Fibroblast of skin of right biceps (primary cell): ENCODE measurements around the gene ADAMTS12.
"Not testable (repeated sequence)": the region's sequence is repeated elsewhere in the genome, so short reads cannot be mapped to it uniquely, and the experiment has no call there.

Experiments
- DNase-seq: peaks from one replicate; pipeline ENCODE4 v3.0.0-alpha.2; 2013

Gene ADAMTS12

GRCh38 chr5:33563983-33564908, 327.5 kb downstream of the ADAMTS12 start:
- no peak for DNase-seq

- DNase-seq, result no peak
Observed at GRCh38 chr5:33563530-33563929, 328.3 kb downstream of the ADAMTS12 start.

- peak; percentile 8 for DNase-seq
Observed at GRCh38 chr5:33558489-33558888, 333.3 kb downstream of the ADAMTS12 start.

- DNase-seq, result no peak
Observed at GRCh38 chr5:33557605-33558004, 334.2 kb downstream of the ADAMTS12 start.

GRCh38 chr5:33556330-33557328, 335.2 kb downstream of the ADAMTS12 start:
- DNase-seq, result no peak

GRCh38 chr5:33549982-33550567, 341.7 kb downstream of the ADAMTS12 start:
- no peak for DNase-seq

- DNase-seq, result not testable (repeated sequence)
Observed at GRCh38 chr5:33539790-33540189, 352.0 kb downstream of the ADAMTS12 start.

- no peak for DNase-seq
Observed at GRCh38 chr5:33539212-33539611, 352.6 kb downstream of the ADAMTS12 start.

- DNase-seq, result no peak
Observed at GRCh38 chr5:33538201-33538600, 353.6 kb downstream of the ADAMTS12 start.

- no peak for DNase-seq
Observed at GRCh38 chr5:33537240-33537639, 354.6 kb downstream of the ADAMTS12 start.

- DNase-seq, result no peak
Observed at GRCh38 chr5:33536802-33537201, 355.0 kb downstream of the ADAMTS12 start.

GRCh38 chr5:33531824-33532223, 360.0 kb downstream of the ADAMTS12 start:
- no peak for DNase-seq

GRCh38 chr5:33531037-33531298, 360.8 kb downstream of the ADAMTS12 start:
- no peak for DNase-seq

GRCh38 chr5:33530183-33531036, 361.4 kb downstream of the ADAMTS12 start:
- no peak for DNase-seq

GRCh38 chr5:33527696-33528095, 364.1 kb downstream of the ADAMTS12 start:
- DNase-seq, result no peak

- no peak for DNase-seq
Observed at GRCh38 chr5:33526755-33527154, 365.0 kb downstream of the ADAMTS12 start.

GRCh38 chr5:33524476-33524875, 367.3 kb downstream of the ADAMTS12 start:
- peak; percentile 52 for DNase-seq

GRCh38 chr5:33523208-33523771, 368.5 kb downstream of the ADAMTS12 start:
- no peak for DNase-seq

- DNase-seq, result no peak
Observed at GRCh38 chr5:33516421-33516820, 375.4 kb downstream of the ADAMTS12 start.

GRCh38 chr5:33515366-33515765, 376.4 kb downstream of the ADAMTS12 start:
- not testable (repeated sequence) for DNase-seq

GRCh38 chr5:33513462-33514185, 378.2 kb downstream of the ADAMTS12 start:
- DNase-seq, result peak; percentile 52
